ENCODE data around the gene HIBCH.

Gene HIBCH

DNA sequence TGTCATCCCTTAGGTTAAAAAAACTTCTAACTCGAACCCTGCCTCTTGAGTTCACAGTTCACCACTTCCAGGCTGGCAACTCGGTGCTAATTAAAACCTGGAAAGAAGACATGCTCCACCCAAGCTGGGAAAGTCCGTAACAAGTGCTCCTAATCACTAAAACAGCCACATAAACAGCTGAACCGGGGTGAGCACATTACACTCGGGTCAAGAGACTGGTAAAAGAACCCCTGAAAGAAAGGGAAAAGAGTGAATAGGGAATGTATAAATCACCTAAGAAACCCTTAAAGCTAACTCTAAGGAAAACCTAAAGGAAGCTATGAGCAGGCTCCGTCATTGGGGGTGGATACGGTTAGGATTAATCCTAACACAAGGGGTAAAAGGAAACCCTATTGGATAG is 102.0 kb downstream of the HIBCH start:
- H3K4me1 Mint-ChIP-seq, result peaks cover 0 to 7% of the 10 kb centered on the region in 2 donors
- H3K9me3 Mint-ChIP-seq, result no peaks in the 10 kb centered on the region
- ATAC-seq (replicated peaks) (no peak), DNase-seq (no peak)
- H3K27me3 Mint-ChIP-seq, result no peaks in the 10 kb centered on the region
- no peak overlapping the region for H3K27ac Mint-ChIP-seq
- H3K4me3 Mint-ChIP-seq, result no peak overlapping the region
- peaks cover 26 to 57% of the 10 kb centered on the region in 2 donors for H3K36me3 Mint-ChIP-seq

GRCh38 chr2:190216829-190217228 is 102.8 kb downstream of the HIBCH start:
- no peak for ATAC-seq (replicated peaks)

GRCh38 chr2:190215620-190216019 is 104.0 kb downstream of the HIBCH start:
- H3K9me3 Mint-ChIP-seq, result no peaks in the 10 kb centered on the region
- H3K4me3 Mint-ChIP-seq, result no peak overlapping the region
- H3K4me1 Mint-ChIP-seq, result peaks cover 0 to 7% of the 10 kb centered on the region in 2 donors
- H3K27me3 Mint-ChIP-seq, result no peaks in the 10 kb centered on the region
- no peak for ATAC-seq (replicated peaks)
- no peak for DNase-seq
- H3K27ac Mint-ChIP-seq, result peak overlapping the region; percentile 4
- peaks cover 15 to 44% of the 10 kb centered on the region in 2 donors for H3K36me3 Mint-ChIP-seq

More at GRCh38 chr2:190216829-190217228, 102.8 kb downstream of the HIBCH start:
- Mint-ChIP-seq H3K9me3 (no peaks in the 10 kb centered on the region), H3K4me3 (no peak overlapping the region), H3K36me3 (peaks cover 20 to 50% of the 10 kb centered on the region in 2 donors), H3K4me1 (peaks cover 0 to 7% of the 10 kb centered on the region in 2 donors), H3K27ac (no peak overlapping the region), H3K27me3 (no peaks in the 10 kb centered on the region)
- DNase-seq, result no peak

DNA sequence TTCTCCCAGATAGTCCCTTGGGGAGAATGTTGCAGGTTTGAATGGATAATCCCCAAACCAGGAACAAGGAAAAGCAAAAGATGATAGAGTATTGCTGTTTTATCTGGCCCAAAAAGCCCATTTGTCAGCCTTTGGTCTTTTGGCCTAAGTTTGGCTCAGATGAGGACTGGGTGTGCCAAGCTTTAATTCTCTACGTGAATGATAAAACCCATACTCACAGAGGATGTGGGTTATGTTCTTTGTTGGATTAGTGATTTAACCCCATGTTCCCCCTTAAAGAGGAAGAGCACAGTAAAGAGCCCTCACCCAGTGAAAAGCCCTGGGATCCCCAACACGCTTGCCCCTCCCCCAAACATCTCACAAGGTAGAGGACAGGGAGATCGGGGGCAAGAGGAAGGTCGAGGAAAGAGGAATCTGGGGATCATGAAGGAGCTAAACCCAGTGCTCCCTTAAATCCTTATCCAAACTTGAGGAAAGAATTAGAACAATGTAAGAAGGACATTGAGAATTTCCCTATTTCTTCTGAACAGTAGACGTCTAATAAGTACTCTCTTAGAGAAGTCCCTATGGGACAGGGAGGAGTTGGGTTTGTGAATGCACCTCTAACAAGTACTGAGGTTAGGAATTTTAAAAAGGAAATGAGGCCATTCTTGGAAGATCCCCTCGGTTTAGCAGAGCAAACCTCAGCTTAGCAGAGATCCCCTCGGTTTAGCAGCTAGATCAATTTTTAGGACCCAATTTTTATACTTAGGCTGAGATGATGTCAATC is 105.0 kb downstream of the HIBCH start:
- Mint-ChIP-seq H3K4me3 (no peak overlapping the region), H3K27ac (no peak overlapping the region), H3K9me3 (no peaks in the 10 kb centered on the region), H3K4me1 (peaks cover 0 to 7% of the 10 kb centered on the region in 2 donors), H3K27me3 (no peaks in the 10 kb centered on the region), H3K36me3 (peaks cover 14 to 44% of the 10 kb centered on the region in 2 donors)
- no peak for DNase-seq
- no peak for ATAC-seq (replicated peaks)

- H3K4me3 Mint-ChIP-seq, result no peak overlapping the region
- ATAC-seq (replicated peaks) (no peak), DNase-seq (no peak)
- H3K27me3 Mint-ChIP-seq, result no peaks in the 10 kb centered on the region
- no peak overlapping the region for H3K27ac Mint-ChIP-seq
- no peaks in the 10 kb centered on the region for H3K9me3 Mint-ChIP-seq
- peaks cover 10 to 34% of the 10 kb centered on the region in 2 donors for H3K36me3 Mint-ChIP-seq
- peaks cover 0 to 7% of the 10 kb centered on the region in 2 donors for H3K4me1 Mint-ChIP-seq
Observed at GRCh38 chr2:190213441-190214335, 105.9 kb downstream of the HIBCH start.

- H3K36me3 Mint-ChIP-seq, result peaks cover 3 to 18% of the 10 kb centered on the region in 2 donors
- H3K9me3 Mint-ChIP-seq, result no peaks in the 10 kb centered on the region
- no peaks in the 10 kb centered on the region for H3K4me1 Mint-ChIP-seq
- no peak overlapping the region for H3K27ac Mint-ChIP-seq
- ATAC-seq (replicated peaks), result no peak
- no peaks in the 10 kb centered on the region for H3K27me3 Mint-ChIP-seq
- no peak for DNase-seq
- H3K4me3 Mint-ChIP-seq, result no peak overlapping the region
Observed at GRCh38 chr2:190210471-190210870, 109.2 kb downstream of the HIBCH start.

GRCh38 chr2:190209559-190209958 is 110.1 kb downstream of the HIBCH start:
- peaks cover 6 to 15% of the 10 kb centered on the region in 2 donors for H3K36me3 Mint-ChIP-seq
- no peak overlapping the region for H3K4me3 Mint-ChIP-seq
- H3K27me3 Mint-ChIP-seq, result no peaks in the 10 kb centered on the region
- ATAC-seq (replicated peaks), result no peak
- H3K27ac Mint-ChIP-seq, result no peak overlapping the region
- no peaks in the 10 kb centered on the region for H3K9me3 Mint-ChIP-seq
- H3K4me1 Mint-ChIP-seq, result no peaks in the 10 kb centered on the region
- DNase-seq, result no peak

DNA sequence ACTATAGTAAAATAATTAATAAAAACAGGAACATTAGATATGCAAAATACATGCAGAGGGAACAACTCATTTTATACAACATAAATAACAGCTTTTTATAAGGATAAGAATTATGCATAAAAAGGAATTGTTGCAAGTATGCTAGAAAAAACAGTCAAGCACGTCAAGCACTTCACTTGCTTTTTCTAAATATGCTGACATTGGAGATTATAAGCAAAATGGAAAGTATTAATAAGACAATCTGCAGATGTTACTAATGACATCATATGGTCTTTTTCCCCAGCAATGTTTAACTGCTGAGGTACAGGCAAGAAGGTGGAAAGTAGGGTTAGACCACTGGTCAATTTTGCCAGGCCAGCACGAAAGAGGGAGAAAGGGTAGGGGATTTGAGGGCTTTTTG is 111.7 kb downstream of the HIBCH start:
- no peak for ATAC-seq (replicated peaks)
- Mint-ChIP-seq H3K27ac (no peak overlapping the region), H3K4me1 (no peaks in the 10 kb centered on the region), H3K4me3 (no peak overlapping the region), H3K27me3 (no peaks in the 10 kb centered on the region), H3K36me3 (peaks cover 3 to 11% of the 10 kb centered on the region in 2 donors), H3K9me3 (no peaks in the 10 kb centered on the region)
- DNase-seq, result no peak

DNA sequence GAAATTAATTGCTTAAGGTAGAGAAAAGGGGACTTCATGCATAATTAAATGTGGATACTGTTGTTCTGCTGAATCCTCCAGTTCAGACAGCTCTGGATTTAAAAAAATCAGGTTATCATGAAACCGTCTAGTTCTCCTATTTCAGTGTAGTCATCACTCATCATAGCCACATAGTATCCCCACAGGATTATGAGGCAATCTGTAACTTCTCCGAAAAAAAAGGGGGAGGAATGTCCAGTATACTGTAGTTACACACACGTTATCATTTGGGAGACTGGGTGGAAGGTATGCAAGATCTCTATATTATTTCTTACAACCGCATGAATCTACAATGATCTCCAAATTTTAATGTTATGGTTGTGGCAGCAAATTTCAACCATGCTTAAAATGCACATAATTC is 114.0 kb downstream of the HIBCH start:
- Mint-ChIP-seq H3K36me3 (peaks cover 7 to 19% of the 10 kb centered on the region in 2 donors), H3K9me3 (no peaks in the 10 kb centered on the region), H3K27ac (no peak overlapping the region), H3K4me1 (no peaks in the 10 kb centered on the region), H3K4me3 (no peak overlapping the region), H3K27me3 (no peaks in the 10 kb centered on the region)
- DNase-seq (no peak), ATAC-seq (replicated peaks) (no peak)

GRCh38 chr2:190202604-190203003 is 117.0 kb downstream of the HIBCH start:
- no peak for DNase-seq
- Mint-ChIP-seq H3K27me3 (no peaks in the 10 kb centered on the region), H3K9me3 (no peaks in the 10 kb centered on the region), H3K27ac (no peak overlapping the region), H3K4me3 (no peak overlapping the region), H3K4me1 (peaks cover 0 to under 1% of the 10 kb centered on the region in 2 donors), H3K36me3 (peaks cover 19 to 36% of the 10 kb centered on the region in 2 donors)
- ATAC-seq (replicated peaks), result no peak

- ATAC-seq (replicated peaks), result no peak
- H3K27ac Mint-ChIP-seq, result no peak overlapping the region
- DNase-seq, result no peak
- H3K9me3 Mint-ChIP-seq, result no peaks in the 10 kb centered on the region
- no peaks in the 10 kb centered on the region for H3K27me3 Mint-ChIP-seq
- no peak overlapping the region for H3K4me3 Mint-ChIP-seq
- H3K4me1 Mint-ChIP-seq, result peaks cover 0 to 5% of the 10 kb centered on the region in 2 donors
- peaks cover 19 to 39% of the 10 kb centered on the region in 2 donors for H3K36me3 Mint-ChIP-seq
Observed at GRCh38 chr2:190202018-190202417, 117.6 kb downstream of the HIBCH start.

DNA sequence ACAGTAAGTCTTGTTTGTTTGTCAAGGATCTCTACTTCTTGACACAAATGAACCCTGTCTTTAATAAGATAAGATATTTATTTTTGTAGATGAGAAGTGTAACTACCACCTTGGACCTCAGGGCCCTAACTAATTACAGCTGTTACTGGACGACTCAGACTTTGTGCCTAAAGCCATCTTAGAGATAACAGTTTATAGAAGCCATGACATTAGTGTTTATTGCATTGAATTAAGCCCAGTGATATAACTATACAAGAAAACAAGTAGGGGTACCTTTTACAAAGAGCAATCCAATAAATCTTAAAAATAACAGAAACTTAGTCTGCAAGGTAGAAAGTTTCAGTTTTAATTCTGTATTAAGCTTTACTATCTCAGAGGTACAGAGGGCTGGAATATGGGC is 119.0 kb downstream of the HIBCH start:
- Mint-ChIP-seq H3K27ac (no peak overlapping the region), H3K27me3 (no peaks in the 10 kb centered on the region), H3K9me3 (no peaks in the 10 kb centered on the region), H3K4me1 (peaks cover 0 to 5% of the 10 kb centered on the region in 2 donors), H3K36me3 (peaks cover 22 to 40% of the 10 kb centered on the region in 2 donors), H3K4me3 (no peak overlapping the region)
- DNase-seq (no peak), ATAC-seq (replicated peaks) (no peak)

DNA sequence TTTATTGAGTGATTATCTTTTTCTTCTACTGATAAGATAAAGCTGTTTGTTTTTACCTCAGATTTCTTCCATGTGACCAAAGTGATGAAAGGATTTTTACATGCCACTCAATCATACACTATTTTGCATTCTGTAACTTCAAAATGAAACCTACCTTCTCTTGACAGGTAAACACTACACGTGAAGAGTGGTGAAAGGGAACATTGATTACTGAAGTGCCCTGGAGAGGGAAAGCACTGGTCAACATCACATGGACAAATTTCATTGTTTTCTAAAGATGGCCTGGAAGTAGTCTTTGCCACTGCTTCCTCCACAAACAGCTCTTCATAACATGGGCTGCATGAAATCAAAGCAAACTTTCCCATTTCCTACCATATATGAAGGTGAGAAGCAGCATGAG is 120.1 kb downstream of the HIBCH start:
- Mint-ChIP-seq H3K4me3 (no peak overlapping the region), H3K9me3 (no peaks in the 10 kb centered on the region), H3K27ac (peak overlapping the region; percentile 31), H3K4me1 (peaks cover 2 to 5% of the 10 kb centered on the region in 2 donors), H3K27me3 (no peaks in the 10 kb centered on the region), H3K36me3 (peaks cover 19 to 42% of the 10 kb centered on the region in 2 donors)
- DNase-seq, result no peak
- no peak for ATAC-seq (replicated peaks)

DNA sequence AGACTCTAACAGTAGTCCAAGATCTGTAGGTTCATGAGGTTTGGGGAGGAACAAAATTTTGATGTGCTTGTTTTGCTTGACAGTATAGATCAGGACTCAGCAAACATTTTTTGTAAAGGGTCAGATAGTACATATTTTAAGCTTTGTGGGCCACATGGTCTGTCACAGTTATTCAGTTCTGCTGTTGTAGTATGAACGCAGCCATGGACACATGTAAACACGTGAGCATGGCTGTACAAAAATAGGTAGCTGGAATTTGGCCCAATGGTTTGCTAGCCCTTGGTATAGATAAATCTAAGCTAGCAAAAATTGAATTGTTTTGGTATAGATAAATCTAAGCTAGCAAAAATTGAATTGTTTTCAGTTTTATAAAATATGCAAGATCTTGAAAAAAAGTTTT is 120.5 kb downstream of the HIBCH start:
- no peak for ATAC-seq (replicated peaks)
- Mint-ChIP-seq H3K27ac (no peak overlapping the region), H3K9me3 (no peaks in the 10 kb centered on the region), H3K4me1 (peaks cover 5 to 6% of the 10 kb centered on the region in 2 donors), H3K36me3 (peaks cover 19 to 40% of the 10 kb centered on the region in 2 donors), H3K4me3 (no peak overlapping the region), H3K27me3 (no peaks in the 10 kb centered on the region)
- DNase-seq, result no peak

Data from stimulated activated naive B cell treated with anti-CD40 and anti-IgM and Interleukin-4, amounts not matched to agents 10 μg/mL and 1 μg/mL and 100 μg/mL, for 72 hours (primary cell).